GM18502 (cell line): ENCODE results near the gene GRIN3A.

Experiments used
- ATAC-seq: cut with Tn5 transposase; IDR thresholded peaks from one replicate; pipeline ENCODE4 v1.9.1; 2021; ENCODE audit warnings: mild to moderate bottlenecking; ENCODE audit not compliant: unreplicated experiment, poor library complexity

The GRIN3A gene

DNA sequence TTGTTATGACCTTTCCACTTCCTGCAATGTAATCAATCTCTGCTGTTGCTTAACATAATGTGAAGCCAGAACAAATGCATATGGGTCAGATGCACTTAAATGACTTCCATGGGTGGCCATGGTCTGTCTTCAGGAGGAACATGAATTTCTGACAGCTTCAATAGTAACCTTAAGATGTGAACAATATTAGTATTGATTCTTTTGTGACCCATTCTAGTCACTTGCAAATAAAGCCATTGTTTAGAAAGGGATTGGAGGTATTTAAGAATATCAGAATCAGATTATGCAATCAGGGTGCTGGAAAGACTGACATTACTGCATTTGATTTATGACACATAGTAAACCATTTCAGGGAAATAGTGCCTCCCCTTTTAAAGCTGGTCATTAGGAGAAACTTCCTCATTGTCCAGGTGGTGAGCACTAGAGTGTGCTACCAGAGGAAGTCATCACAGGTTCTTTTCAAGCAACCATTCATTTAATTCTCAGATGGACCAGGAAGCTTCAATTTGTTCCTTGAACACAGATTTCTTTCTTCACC lies 32.1 kb downstream of the GRIN3A start:
- ATAC-seq: no peak

DNA sequence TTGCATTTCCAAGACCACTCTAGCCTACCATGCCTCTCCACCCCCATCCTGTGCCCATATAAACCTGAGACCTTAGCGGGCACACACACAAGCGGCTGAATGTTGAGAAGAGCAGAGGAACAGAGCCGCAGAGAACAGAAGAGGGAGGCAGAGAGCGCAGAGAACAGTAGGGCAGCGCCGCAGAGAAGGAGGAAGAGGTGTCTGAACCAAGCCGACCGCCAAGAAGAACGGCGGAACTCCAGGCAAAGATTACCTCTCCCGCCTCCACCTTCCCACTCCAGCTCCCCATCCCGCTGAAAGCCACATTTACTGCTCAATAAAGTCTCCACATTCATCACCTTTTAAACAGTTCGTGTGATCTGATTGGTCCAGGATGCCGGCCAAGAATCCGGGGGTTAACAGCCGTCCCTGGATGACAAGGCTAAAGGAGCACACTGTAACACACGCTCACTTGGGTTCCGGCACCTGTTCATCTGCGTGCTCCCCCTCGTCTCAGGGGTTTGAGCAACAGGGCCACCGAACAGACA lies 33.2 kb downstream of the GRIN3A start:
- ATAC-seq: peak; percentile 81

DNA sequence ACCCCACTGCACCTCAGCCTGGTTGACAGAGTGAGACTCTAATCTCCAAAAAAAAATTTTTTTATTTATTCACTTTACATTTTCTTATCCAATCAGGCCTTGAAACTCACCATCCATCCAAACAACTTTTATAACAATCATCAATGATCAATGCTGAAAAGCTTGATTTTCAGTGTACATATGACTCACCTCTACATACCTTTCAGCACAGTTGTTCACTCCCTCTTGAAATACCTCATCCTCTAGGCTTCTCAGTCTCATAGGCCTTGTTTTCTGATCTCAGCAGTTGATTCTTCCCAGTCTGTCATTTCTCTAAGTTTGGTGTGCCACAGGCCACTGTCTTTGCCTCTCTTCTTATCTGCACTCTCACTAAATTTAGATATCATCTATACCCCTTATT lies 36.2 kb downstream of the GRIN3A start:
- ATAC-seq: no peak

DNA sequence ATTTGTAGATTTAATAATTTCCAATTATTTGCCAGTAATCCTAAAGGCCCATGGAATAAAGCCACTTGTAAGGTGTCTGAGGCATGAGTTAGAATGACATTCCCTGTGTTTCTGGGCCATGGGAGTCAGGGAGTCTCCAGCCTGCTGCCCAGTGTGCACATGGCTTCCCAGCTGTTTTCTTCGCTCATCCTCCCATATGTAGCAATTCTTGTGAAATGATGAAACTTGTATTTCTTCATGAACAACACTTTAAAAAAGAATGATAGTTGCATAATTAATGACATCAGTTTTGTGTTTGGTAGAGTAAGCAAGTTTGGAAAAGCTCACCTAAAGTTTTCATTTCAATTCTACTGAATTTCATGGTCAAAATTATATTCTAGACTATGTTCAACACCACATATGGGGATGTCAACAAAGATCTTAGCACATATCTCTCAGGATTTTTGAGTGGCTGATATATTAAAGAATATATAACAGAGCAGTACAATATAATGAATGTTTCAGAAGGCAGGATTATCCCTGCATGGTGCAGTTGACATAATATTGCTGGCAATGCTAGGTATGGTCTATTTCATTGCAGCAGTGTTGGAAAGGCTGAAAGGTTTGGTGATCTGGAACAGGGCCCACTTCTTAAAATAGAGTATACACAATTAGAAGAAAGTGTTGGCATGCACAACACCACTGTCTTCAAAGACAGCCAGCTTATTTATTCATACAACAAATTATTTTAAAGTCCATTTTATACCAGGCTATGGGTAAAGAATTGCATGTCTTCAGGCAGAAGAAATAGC lies 44.7 kb downstream of the GRIN3A start:
- no peak for ATAC-seq

DNA sequence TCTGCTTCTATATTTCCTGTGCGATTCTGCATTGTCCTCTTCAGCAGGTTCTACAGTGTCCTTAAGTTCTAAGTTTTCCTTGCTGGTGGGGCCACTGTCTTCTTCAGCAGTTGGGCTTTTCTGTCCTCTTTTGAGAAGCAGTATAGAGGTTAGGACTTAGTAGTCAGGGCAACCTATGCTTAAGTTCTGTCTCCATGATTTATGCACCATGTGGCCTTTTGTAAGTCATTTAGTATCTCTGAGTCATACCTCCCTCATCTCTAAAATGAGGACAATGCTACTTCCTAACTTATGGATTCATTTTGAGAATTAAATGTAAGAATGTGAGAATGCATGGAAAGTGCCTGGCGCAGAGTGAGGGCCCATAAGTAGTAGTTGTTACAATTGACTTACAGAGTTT lies 46.8 kb downstream of the GRIN3A start:
- ATAC-seq: no peak

DNA sequence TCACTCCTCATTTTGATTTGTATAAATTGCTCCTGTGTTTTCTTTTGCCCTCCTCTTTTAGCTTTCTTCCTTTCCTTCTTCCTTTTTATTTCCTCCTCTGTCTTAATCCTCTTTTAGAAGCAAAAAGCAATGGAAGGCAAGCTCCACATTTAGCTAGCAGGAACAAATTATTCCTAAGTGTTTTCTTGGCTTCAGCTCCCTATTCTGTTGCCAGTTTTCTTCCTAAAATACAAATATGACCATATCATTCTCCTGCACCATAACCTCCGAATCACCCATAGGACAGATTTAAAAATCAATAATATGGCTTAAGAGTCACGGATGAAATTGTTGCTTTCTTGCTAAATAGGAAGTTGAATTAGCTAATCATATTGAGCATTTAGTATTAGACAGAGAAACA lies 49.4 kb downstream of the GRIN3A start:
- no peak for ATAC-seq

DNA sequence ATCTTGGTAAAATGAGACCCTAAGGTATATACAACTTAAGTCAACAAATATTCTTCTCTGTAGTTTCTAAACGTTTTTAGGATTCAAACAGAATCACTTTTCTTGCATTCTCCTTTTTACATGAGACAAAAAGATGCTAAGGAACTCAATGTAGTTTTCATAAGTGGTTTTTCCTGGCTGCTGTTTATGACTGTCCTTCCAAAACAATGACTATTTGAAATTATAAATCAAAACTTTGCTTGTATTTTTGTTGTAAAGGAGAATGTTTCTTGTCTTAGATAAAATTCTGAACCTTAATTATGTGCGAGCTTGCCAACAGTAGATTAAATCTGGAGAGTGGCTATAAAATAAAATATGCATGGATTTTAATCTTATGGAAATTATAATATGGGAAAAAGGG lies 53.8 kb downstream of the GRIN3A start:
- ATAC-seq: no peak

DNA sequence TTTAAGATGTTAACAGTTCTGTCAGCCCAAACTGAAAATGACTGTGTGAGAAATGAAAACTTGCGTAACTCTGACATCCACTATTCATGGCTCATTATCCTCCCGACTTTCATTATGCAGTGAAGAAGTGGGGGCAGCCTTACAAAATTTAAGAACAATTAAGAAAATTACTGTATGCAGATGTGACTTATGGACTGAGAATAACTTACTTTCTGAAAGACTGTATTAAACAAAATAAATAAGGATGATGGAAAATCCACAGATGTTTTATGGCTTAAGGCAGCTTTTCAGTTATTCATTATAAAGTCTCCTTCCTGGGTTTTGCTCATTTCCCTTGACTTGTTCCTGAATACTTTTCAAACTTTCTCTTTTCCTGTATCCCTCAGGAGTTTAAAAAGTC lies 55.2 kb downstream of the GRIN3A start:
- no peak for ATAC-seq

DNA sequence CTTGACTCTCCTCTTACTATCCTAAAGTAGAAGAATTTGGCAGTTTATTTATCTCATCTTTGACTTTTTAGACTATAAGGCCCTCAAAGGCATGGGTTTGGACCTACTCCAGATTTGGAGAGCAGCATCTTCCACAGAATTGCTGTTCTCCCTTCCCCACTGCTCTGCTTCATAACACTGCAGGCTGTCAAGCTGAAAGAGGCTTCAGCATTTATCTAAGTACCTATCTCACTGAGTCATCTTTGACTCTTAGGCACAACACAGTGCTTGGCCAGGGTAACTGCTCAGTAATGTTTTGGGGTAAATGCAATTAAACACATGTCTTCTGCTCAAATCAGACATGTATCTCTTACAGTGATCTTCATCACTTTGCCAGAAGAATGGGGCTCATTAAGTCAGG lies 60.6 kb downstream of the GRIN3A start:
- ATAC-seq: no peak

DNA sequence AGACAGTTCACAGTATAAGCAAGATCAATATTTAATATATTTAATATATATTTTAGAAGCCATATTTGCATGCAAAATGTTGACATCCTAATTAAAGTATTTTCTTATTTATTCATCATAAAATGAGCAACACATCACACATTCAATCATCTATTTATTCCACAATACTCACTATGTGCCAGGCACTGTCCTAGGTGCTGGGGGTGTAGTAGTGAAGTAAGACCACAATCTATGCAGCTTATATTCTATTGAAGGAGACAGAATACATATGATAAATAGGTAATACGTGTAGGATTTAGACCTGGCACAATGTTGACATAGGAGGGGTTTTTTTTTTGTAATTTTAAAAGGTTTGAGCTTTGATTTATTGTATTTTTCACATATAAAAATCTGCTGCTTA lies 63.1 kb downstream of the GRIN3A start:
- no peak for ATAC-seq

DNA sequence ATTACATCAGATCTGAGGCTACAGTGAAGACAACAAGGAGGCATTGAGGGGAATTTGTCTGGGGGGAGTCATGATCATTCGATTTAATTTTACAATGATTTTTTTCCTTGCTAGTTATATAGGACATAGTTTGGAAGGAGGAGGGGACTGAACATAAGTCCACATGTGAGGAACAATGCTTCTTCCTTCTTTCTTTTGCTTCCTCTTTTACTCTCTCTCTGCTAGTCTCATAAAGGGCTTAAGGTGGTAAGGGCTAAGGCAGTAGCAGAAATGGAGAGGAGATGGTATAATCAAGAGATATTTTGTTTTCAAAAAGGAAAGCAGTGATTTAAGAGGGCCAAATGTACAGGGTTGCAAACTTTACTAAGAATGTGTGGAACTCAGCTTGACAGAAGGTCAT lies 64.3 kb downstream of the GRIN3A start:
- ATAC-seq: no peak

DNA sequence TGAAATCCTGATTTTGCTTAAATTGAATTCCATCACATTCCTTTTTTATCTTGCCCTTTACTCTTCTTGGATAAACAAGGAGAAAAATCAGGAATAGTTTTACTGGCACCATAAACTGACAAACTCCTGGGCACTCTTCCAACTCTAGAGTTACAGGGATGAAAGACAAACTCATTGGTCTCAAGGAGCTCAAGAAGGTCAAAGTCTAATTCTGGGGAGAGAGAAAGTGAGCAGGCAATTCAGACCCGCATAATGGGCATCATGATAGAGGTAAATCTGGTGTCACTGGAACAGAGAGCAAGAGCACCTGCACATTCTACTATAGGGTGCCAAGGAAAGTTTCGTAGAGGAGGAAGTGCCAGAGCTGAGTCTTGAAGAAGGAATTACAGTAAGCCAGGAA lies 64.8 kb downstream of the GRIN3A start:
- ATAC-seq: no peak

DNA sequence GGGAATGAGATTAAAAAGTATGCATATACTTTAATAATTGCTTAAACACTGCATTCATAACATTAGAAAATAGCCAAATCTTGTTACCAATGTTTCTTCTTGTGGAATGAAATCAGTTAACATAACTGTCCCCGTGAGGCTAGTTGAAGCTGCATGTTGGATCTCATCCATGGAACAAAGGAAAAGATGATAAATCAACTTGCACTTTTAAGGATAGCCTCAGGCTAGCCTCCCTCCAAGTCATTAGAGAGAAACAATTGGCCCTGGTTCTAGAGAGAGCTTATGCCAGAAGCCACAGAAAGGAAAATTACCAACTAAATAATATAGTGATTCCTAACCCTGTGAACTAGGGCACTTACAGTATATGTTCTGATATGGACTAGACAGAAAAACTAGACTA lies 66.9 kb downstream of the GRIN3A start:
- no peak for ATAC-seq

DNA sequence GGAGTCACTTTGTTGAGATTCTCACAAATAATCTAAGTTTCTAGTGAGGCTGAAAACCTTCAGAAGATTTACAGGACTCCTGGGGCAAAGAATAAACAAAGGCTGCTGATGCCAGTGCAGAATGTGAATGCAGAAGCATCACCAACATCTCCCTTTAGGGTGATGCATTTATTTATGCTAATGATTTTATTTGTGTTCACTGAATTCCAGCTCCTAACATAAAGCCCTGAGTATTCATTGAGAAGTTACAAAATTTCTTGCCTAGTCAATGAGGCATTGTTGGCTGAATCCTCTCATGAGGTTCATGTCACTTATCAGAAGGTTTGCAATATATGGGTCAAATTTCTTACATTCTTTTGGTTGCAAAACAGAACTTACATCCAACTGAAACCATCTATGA lies 70.0 kb downstream of the GRIN3A start:
- ATAC-seq: no peak

DNA sequence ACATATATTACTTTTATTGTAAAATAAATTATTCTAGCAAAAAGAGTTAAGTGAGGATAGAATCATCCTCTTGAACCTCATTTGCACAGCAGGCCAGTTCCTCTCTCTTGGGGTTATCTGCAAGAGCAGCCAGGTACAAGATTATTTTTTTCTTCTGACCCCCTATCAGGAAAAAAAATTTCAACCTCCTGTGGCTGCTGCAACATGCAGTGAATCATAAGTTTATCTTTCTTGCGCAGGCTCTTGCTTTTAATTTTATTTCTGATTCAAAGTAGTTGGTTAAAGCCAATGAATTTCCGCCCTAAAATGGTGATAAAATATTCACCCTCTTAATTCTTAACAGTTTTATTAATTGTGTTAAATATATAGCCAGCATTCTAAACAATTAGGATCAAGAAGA lies 74.0 kb downstream of the GRIN3A start:
- no peak for ATAC-seq

DNA sequence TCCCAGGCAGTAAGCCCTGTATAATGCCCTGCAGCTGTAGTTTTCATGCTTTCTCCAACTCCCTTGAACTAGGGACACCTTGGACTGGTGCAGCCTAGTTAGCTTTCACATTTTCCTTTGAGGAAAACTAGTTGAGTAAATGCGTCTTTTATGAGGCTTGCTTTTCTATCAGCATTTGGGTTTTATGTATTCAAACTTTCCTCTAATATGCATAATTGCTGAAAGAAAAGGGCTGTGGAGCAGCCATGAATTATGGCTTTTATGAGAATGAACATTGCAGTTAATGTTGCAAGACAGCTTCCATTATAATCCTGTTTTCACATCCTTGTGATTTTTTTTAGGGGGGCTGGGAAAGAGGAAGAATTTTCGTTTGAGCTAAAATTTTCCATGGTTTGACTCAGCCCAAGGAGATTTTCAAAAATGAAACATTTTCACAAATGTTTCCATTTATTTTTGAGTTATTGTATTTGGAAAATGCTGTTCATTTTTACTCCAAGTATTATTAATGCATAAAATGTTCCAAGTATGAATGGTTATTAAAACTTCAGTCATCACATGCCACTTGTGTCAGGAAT lies 85.8 kb downstream of the GRIN3A start:
- ATAC-seq: no peak

DNA sequence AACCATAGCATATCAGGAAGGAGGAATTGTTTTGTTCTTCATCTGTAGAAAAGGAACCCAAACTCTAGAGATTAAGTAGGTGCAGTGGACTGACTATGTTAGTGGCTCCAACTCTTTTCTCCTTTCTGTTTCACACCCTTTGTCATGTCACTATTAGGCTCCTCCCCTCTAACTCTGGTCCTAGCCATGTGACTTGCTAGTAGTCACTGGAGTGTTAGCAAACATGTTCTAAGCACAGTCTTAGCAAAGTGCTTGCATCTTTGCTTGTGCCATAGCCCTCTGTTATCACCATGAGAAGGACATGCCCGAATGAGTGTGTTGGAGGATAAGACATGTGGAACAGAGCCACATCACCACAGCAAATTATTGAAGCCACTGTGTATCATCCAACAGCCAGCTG lies 88.3 kb downstream of the GRIN3A start:
- peak; percentile 91 for ATAC-seq

DNA sequence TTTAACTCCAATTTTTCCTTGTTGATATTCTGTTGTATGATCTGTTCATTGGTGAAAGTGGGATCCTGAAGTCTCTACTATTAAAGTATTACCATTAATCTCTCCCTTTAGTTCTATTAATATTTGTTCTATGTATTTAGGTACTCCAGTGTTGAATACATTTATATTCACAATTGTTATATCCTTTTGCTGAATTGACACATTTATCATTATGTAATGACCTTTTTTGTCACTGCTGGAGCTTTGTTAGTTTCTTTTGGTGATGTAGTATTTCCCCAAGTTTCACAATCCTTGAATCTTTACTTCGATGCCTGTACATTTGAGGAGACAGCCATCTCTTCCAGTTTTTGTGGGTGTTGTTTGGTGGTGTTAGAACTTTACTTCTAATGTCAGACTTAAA lies 90.0 kb downstream of the GRIN3A start:
- ATAC-seq: no peak

DNA sequence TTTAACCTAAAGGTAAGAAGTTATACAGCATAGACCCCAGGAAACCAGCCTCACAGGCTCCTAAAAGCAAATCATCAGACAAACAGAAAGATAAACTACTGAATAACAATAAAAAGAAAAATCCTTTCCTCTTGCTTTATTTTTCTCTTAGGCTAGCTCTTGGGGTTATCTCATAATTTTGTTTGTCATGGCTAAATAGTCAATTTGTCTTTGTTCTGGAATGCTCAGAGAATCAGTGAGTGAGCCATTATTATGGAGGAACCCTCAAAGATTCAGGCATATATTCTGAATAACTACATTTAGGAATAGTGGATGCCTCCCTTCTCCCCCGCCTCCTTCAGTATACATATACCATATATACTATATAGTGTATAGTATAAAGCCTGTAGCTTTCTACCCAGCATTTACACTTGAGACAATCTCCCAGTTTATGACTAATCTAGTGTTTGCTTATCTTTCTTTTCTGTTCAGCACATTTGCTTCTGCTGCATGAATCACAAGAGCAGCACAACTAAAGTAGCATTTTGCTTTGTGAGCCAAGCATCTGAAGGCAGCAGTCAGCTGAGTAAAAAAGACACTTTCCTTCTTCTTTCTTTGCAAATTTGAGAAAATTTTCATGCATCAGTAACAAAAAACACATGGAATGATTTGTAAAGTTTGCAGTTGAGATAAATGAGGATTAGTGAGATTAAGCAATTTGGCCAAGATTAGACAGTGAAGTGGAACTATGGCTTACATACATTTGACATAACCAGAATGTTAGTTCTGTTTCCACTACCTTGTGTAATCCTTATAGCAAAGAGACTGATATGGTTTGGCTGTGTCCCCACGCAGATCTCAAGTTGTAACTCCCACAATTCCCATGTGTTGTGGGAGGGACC lies 98.4 kb downstream of the GRIN3A start:
- ATAC-seq: no peak

DNA sequence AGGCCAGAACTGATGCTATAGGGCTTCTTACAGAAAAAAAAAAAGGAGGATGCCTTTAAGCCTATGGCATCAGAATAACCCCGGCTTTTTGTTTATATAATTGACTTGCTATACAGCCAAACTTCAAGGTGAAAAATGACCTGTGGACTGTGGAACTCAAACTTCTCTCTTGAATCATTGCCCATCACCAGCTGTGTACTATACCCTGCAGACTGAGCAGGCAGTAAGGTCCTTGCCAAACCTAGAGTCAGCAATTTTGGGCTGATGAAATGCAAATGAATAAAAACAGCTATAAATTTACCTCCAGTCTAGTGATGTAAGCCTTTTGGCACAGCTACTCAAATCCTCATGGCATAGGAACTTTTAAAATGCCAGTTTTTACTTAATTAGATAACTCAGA lies 99.1 kb downstream of the GRIN3A start:
- no peak for ATAC-seq

DNA sequence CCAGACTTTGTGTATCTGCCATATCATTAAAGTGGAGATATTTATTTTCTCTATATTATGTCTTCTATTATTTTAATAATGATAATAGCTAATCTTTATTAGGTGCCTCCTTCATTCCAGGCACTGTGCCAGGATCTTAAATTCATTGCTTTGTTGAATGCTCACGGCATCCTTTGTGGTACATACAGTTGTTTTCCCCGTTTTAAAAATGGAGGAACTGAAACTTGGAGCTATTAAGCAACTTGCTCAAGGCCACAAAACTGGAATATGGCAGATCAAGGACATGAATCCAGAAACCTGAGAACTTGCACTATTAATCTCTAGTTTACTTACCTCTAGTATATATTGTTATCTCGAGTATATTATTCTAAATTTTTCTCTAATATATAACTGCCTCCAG lies 102.2 kb downstream of the GRIN3A start:
- ATAC-seq: no peak
